Cardiac septum (tissue), 1 donor: Measurements from ENCODE around the gene KBTBD12. TPM values are rescaled to one million over a fixed set of nuclear protein-coding genes. Genes with fewer than 3 reads are reported as not detected.
"Not testable (repeated sequence)": the region's sequence is repeated elsewhere in the genome, so short reads cannot be mapped to it uniquely, and the experiment has no call there.

ENCODE experiments used
- DNase-seq: peaks from one replicate; pipeline ENCODE4 v3.0.0-alpha.2; 2020; ENCODE audit warnings: low spot score
- intact Hi-C: fragments of 100-400 bp; cut with DNase I; formaldehyde crosslinking; loops from one replicate; pipeline ENCODE4 v1.14.0; 2022
- total RNA-seq: library from RNA; stranded (reverse); fragmentation: NEBNext Ultra II Directional; extraction: Animal tissue kit (Norgen Biotek cat#: 25700); gene quantifications from one replicate; pipeline ENCODE4 v1.2.1, GENCODE V29; 2021
- donor health status: DM: no; HTN: no; CAD: no.

KBTBD12 gene
- total RNA-seq, 1 donor from 2014 or later, result 36.6 TPM

DNA sequence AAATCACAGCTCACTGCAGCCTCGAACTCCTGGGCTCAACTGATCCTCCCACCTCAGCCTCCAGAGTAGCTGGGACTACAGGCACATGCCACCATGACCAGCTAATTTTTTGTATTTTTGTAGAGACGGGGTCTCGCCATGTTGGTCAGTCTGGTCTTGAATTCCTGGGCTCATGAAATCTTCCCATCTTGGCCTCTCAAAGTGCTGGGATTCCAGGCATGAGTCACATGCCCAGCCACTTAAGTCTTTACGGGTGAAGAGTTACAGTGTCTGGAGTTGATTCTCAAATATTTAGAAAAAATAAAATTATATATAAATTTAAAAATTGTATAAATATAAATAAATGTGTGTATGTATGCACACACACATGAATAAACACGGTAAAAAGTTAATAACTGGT is 14.5 kb upstream of the KBTBD12 start:
- no peak for DNase-seq
- intact Hi-C loops, result no loop called here

DNA sequence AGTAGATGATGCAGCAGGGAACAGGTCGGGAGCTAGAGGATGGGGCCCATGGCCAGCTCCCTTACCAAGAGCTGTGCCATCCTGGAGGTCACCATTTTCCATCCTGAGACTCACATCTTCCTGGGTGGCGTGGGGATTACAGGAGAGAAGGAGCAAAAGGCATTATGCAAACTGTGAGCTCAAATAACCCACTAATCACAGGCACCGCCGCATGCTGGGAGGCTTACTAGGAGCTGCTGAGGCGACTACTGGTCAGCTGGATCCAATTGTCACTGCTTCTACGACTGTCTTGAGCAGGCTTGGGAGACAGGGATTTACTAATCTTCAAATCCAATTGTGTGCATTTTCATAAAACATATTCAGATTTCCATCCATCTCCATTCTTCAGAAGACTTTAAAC is 12.5 kb upstream of the KBTBD12 start:
- DNase-seq, result no peak
- intact Hi-C loops, result no loop called here

DNA sequence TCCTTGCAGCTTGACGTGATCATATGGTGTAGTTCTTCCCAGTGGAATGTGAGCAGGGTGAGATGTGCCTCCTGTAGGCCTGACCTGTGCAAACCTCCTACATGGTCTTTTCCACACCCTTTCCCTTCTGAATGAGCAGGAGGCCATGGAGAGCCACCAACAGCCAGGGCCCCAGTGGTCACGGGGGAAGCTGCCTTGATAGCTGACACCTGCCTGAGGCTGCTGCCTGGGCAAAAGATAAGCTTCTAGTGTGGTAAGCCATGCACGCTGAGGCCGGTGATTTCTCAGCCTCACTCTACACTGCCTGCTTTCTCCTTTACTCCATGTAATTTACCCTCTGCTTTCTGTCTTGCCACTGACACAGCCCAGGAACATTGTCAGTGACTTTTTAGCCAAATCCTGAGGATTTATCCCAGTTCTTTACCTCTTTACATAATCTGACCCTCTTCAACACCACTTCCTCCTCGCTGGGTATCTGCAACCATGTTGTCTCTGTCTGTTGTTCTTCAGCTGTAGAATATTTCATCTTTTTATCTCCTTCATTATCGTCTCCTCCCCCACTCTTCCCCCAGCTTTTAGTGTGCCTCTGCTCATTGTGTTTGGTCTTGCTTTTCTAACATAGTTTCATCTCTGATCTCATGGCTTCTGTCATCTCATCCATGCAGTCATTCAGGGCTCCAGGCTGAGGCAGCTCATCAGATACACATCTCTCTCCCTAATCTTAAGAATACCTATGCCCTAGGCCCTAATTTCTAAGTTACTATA is 11.2 kb upstream of the KBTBD12 start:
- DNase-seq, result no peak
- intact Hi-C loops, result no loop called here

DNA sequence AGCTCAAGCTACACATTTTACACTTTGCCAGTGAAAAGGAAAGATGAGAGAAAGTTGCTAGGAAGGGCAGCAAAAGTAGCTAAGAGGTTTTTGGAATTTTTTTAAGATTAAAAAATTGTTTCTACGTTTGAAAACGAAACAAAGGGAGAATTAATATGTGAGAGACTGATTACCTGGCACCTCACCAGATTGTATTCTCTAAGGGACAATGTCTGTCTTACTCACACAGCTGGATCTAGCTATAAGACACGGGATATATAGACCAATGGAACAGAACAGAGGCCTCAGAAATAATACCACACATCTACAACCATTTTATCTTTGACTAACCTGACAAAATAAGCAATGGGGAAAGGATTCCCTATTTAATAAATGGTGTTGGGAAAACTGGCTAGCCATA is 9.5 kb upstream of the KBTBD12 start:
- intact Hi-C loops, result no loop called here
- DNase-seq, result no peak

DNA sequence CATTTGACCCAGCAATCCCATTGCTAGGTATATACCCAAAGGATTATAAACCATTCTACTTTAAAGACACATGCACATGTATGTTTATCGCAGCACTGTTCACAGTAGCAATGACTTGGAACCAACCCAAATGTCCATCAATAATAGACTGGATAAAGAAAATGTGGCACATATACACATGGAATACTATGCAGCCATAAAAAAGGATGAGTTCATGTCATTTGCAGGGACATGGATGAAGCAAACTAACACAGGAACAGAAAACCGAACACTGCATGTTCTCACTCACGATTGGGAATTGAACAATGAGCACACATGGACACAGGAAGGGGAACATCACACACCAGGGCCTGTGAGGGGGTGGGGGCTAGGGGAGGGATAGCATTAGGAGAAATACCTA is 8.4 kb upstream of the KBTBD12 start:
- intact Hi-C loops, DNase-seq: not testable (repeated sequence)

DNA sequence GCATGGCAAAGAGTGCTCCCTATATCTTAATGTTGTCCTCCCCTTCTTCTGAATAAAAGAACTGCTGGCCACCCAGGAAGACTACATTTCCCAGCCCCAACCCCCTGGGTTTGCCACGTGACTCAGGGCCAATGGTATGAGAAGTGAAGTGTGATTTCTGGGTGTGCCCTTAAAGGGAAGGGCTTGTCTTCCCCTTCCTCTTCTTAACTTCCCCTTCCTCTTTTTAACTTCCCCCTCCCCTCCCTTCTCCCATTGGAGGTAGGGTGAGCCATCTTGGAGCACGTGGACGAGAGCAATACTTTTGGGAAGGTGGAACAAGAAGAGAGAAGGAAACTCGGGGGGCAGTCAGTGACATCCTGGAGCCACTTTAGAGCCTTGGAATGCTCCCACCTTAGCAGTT is 6.8 kb upstream of the KBTBD12 start:
- intact Hi-C loops, result no loop called here
- DNase-seq, result no peak

DNA sequence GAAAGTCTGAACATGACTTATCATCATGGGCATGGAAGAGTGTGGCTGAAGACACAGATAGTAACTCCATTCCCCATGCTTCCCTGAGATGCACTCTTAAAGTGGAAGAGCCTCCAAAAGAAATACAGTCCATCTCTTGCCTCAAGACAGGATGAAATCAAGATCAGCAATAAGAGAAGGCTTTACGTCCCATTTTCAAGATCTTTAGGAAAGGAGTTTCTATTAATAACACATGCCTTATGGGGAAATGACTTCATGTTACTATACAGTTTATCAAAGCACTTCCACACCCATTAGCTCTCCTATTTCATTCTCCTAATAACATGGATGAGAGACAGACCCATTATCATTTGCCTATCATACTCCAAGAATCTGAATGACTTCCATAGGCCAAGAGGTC is 6.1 kb upstream of the KBTBD12 start:
- no peak for DNase-seq
- intact Hi-C loops, result no loop called here

DNA sequence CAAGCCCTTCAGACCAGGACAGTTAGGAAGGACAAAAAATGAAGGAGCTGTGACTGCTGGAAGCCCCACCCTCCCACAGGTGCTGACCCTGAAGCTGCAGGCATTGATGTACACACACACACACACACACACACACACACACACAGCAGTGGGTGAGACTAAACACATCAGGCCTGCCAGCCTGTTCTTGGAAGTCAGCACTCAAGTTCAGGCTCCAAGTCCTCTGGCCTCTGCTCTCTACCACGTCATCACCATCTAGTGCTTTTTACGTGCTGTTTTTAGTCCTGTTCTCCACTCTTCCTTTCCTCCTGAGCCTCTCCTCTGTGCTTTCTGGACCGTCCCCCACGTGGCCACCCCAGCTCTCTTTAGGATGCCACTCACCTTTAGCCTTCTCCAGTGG is 5.4 kb upstream of the KBTBD12 start:
- intact Hi-C loops, result loop anchor here (5.0 kb wide), 1 partner anchor 212 kb away; no protein-coding TSS in a partner anchor
- DNase-seq, result no peak

DNA sequence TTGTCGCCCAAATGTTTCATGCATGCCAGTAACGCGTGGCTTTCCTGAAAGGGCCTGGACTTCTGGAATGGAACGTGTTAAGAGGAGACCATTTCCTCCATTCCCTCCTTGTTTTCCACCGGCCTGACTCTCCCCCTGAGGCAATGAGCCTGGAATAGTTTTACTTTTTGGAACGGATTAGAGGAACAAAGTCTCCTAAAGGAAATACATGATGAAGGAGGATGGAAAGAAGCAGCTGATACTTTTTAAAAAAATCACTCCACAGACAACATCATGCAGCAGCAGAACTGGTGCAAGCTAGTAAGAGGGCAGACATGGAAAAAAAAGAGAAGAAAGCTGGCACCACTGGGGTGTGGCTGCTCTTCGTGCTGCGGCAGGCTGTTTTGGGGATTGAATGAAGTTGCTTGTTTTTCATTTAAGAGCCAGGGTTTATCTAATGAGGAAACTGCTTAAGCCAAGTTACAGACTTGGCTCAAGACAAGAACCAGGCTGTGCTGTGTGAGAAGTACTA is 3.6 kb upstream of the KBTBD12 start:
- DNase-seq, result no peak
- intact Hi-C loops, result loop anchor here (5.0 kb wide), 1 partner anchor 214 kb away; no protein-coding TSS in a partner anchor

DNA sequence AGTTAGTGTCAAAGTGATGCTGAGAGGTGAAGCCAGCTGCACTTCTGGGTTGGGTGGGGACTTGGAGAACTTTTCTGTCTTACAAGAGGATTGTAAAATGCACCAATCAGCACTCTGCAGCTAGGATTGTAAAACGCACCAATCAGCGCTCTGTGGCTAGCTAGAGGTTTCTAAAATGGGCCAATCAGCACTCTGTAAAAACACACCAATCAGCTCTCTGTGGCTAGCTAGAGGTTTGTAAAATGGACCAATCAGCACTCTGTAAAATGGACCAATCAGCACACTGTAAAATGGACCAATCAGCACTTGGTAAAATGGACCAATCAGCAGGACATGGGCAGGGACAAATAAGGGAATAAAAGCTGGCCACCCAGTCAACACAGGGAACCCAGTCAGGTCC is 1.2 kb upstream of the KBTBD12 start:
- intact Hi-C loops, result loop anchor here (5.0 kb wide), 1 partner anchor 217 kb away; no protein-coding TSS in a partner anchor

DNA sequence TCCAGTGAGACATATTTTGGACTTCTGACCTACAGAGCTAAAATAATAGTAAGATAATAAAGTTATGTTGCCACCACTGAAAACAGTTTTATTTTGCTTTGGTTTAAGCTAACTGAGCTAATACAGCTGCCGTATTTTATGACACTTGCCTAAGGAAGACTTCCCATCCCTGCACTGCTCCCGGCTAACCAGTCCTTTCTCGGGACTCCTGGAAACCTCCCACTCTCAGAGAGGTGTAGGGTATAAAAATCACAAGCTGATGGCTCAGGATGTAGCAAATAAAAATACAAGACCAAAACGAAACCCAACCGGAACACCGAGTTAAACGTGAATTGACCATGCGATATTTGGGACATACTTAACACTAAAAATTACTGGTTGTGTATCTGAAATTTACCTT is 448 bp upstream of the KBTBD12 start:
- no peak for DNase-seq
- intact Hi-C loops, result loop anchor here (5.0 kb wide), 1 partner anchor 217 kb away; no protein-coding TSS in a partner anchor

More for the DNA sequence above, 1.2 kb upstream of the KBTBD12 start:
- not testable (repeated sequence) for DNase-seq

DNA sequence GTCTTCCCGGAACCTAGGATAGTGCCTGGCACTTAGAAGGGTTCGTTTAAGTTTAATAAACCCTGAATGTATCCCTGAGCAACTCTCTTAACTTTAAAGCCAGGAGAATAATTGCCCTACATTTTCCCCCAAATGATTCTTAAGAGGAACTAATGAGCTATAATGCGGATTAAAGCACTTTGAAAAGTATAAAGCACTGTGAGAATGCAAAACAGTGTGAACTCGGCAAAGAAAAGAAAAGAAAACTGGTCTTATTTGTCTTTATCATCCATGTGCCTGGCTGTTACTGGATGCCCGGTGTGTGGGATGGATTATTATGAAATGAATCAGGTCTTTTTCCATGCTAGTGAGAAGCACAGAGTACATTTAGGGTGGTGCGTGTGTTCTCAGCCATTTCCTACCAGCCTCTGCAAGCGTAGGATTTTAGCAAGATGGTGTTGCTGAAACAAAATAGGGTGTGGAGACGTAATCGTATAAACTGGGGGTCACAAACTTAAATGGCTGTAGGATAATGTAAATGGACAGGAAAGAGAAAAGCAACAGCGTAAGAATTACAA is 983 bp downstream of the KBTBD12 start:
- intact Hi-C loops, result loop anchor here (2.0 kb wide), 1 partner anchor 39 kb away; no protein-coding TSS in a partner anchor
- no peak for DNase-seq

DNA sequence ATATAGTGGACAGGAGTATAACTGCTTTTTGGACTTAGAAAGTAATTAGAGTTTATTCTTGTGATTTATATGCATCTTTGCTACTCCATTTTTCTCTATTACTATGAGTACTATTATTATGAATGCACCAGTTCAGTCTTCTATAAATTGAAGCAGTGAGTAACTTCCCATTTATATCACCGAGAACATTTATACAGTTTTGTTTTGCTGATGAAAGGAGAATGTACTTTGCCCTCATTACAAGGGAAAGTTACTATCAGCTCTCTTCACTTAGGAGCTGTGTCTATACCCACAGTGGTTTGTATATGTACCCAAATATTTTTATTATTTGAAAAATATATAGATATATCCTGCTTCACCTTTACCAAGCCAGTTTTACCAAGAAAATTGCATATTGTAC is 5.7 kb downstream of the KBTBD12 start:
- no peak for DNase-seq
- intact Hi-C loops, result loop anchor here (10.0 kb wide), 1 partner anchor 134 kb away; the partner anchor contains the start of gene SEC61A1

DNA sequence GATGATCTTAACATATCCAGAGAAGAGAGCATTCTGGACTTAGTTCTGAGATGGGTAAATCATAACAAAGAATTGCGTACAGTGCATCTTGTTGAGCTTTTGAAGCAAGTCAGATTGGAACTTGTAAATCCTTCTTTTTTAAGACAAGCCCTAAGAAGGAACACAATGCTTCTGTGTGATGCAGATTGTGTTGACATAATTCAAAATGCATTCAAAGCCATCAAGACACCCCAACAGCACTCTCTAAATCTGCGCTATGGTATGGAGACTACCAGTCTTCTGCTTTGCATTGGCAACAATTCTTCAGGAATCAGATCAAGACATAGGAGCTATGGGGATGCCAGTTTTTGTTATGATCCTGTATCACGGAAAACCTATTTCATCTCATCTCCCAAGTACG is 8.6 kb downstream of the KBTBD12 start:
- intact Hi-C loops, result loop anchor here (10.0 kb wide), 1 partner anchor 131 kb away; the partner anchor contains the start of gene SEC61A1

DNA sequence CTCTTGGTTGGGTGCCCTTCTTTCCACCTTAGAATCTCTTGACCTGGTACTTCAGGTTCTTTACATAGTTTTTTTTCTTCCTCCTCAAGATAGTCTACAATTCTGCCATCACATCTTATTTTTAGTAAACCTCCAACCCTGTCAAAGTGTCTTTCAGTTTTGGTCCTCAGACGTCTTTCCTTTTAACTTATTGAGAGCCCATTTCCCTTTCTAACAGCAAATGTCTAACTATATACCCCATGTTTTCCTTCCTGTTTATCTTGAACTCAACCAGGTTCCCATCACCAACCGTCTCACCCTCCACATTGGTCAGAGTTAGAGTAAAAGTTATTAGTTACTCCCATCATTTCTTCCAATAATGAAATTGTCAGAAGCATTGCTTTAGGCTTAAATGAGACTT is 10.4 kb downstream of the KBTBD12 start:
- intact Hi-C loops, result loop anchor here (10.0 kb wide), 1 partner anchor 129 kb away; the partner anchor contains the start of gene SEC61A1
- no peak for DNase-seq

More for the DNA sequence above, 8.6 kb downstream of the KBTBD12 start:
- DNase-seq, result no peak

DNA sequence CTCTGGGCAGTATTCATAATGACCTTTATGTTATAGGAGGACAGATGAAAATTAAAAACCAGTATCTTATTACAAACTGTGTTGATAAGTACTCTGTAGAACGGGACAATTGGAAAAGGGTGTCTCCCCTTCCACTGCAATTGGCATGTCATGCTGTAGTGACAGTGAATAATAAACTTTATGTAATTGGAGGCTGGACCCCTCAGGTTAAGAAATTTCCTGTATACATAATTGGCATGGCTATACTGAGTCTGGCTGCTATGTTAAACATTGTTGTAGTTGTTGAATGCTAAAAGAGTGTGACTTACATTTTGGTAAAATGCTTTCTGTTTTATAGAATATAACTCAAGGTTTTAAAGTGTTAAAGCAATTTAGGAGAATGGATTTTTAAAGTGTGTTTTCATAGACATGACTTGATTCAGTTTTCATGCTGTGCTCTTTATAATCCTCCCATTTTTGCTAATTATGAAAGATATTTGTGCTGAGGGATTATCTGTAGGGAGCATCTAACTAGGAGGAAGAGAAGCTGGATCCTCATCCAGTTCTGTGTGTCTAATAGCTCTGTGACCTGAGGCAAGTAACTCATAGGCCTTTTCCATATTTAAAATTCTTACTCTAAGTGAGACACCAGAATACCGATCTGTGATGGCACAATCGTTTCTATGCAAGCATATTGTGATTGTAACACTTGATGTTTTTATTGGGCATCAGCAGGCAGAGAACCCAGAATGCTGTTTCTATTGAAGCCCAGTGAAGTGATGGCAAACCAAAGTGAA is 13.0 kb downstream of the KBTBD12 start:
- no peak for DNase-seq
- intact Hi-C loops, result loop anchor here (10.0 kb wide), 1 partner anchor 127 kb away; the partner anchor contains the start of gene SEC61A1

DNA sequence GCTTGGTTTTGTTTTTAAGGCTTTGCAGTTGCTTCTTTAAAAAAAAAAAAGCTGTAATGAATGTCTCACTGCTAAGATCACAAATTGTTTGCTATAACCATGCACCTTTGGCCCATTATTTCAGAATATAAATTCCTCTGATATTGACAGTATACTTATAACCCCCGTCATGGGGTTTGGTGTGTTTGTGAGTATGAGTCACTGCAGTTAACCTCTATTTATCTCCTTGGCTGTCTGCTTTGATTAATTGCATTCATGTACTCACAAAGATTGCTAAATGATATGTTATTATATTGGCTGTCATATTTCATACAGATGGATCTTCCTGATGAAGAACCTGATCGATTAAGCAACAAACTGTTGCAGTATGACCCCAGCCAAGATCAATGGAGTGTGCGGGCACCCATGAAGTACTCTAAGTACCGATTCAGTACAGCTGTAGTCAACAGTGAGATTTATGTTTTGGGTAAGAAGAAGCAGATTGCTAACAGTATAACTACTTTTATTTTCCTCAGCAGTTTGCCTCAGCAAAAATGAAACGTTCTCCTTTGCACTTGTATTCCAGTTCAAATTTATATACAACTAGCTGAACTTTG is 14.9 kb downstream of the KBTBD12 start:
- intact Hi-C loops, result loop anchor here (10.0 kb wide), 1 partner anchor 125 kb away; the partner anchor contains the start of gene SEC61A1
- DNase-seq, result no peak

DNA sequence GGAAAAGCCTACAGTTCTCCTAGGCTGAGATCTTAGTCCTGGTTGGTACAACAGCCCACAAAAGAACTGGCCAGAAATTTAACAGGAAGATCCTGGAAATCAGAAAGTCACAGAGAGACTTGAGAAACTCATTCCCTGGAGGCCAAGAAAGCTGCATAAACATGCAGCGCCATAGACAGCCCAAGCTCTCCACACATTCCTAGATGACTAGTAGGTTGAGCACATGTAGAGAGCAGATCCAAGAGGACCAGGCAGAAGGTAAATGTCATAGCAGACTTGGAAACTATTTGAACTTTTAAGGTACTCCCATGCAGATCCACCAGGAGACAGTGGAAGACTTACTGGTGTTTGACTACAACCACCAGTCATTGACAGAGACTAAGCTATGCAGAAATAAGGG is 18.4 kb downstream of the KBTBD12 start:
- intact Hi-C loops, result no loop called here
- no peak for DNase-seq

DNA sequence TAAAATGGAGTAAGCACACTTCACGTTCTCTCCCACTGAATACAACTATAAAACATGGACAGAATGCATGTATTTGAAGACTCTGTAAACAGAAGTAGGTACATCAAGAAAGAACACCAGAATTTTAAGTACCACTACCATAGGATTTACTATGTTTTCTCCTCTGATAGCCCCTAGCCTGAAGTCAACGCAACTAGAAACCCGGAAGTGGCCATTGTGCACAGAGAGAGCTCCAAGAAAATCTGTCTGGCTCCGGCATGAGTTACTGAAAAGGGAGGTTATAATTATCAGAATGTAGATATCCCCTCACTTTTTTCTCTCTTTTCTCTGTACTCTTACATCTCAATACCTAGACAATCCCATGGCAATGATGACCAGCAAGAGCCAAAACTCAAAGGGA is 23.8 kb downstream of the KBTBD12 start:
- intact Hi-C loops, result no loop called here
- no peak for DNase-seq
